ENCODE measurements around the gene RND2. TPM values are rescaled to one million over a fixed set of nuclear protein-coding genes. Genes with fewer than 3 reads are reported as not detected.

RND2 gene
- total and polyA plus RNA-seq, 9 of the 15 experiments (the other 6 are each of a cell fraction or from before 2014, with no cell fraction given): 0.15 to 1.9 (median 0.98) TPM

DNA sequence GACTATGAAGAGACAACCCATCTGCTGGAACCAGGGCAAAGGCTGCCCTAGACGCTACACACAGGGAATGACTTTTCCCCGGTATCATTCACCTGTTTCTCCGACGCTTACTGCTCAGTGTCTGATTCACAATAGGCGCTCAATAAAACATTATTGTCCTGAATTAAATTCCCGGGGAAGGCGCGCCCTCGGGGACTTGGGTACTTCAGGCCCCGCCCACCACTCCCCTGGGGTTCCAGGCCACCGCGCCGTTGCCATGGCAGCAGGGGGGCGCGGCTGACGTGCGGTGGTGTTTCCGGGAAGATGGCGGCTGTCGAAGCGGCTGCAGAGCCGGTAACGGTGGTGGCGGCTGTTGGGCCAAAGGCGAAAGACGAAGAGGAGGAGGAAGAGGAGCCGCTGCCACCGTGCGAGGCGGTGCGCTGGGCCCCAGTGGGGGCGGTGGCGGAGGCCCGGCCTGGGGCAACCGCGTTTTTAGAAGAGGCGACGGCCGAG lies 44.7 kb upstream of the RND2 start, which contains the start of gene RUNDC1 (continued):
- no peak for TF ChIP-seq GATAD2B (IDR thresholded peaks at IDR 0.05; ENCODE audit: borderline replicate concordance)
- peak; percentile 74; the same call in 1 of the 2 replicates for TF ChIP-seq ELF4 (CRISPR knock-in tag; IDR thresholded peaks at IDR 0.05)
- no peak for TF ChIP-seq MEIS2 (IDR thresholded peaks at IDR 0.05; ENCODE audit: partially characterized antibody)
- TF ChIP-seq ZC3H8 (IDR thresholded peaks at IDR 0.05): no peak
- peak; percentile 54 for TF ChIP-seq CHD1 (IDR thresholded peaks at IDR 0.05; ENCODE audit: low read length)
- TF ChIP-seq MTA2 (IDR thresholded peaks at IDR 0.05; ENCODE audit: low read depth): no peak
- no peak; a peak in 1 of 4 replicates for TF ChIP-seq NONO (IDR thresholded peaks at IDR 0.05; ENCODE audit: low read depth in 2 of 2, low read length in 1 of 2)
- TF ChIP-seq PCBP1 (IDR thresholded peaks at IDR 0.05; ENCODE audit: low read depth, low read length, poor library complexity, severe bottlenecking): no peak
- TF ChIP-seq, protein P1, sequence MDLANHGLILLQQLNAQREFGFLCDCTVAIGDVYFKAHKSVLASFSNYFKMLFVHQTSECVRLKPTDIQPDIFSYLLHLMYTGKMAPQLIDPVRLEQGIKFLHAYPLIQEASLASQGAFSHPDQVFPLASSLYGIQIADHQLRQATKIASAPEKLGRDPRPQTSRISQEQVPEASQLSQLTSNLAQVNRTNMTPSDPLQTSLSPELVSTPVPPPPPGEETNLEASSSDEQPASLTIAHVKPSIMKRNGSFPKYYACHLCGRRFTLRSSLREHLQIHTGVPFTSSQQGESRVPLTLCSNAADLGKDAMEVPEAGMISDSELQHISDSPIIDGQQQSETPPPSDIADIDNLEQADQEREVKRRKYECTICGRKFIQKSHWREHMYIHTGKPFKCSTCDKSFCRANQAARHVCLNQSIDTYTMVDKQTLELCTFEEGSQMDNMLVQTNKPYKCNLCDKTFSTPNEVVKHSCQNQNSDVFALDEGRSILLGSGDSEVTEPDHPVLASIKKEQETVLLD (IDR thresholded peaks at IDR 0.05): no peak
- TF ChIP-seq, protein P2, sequence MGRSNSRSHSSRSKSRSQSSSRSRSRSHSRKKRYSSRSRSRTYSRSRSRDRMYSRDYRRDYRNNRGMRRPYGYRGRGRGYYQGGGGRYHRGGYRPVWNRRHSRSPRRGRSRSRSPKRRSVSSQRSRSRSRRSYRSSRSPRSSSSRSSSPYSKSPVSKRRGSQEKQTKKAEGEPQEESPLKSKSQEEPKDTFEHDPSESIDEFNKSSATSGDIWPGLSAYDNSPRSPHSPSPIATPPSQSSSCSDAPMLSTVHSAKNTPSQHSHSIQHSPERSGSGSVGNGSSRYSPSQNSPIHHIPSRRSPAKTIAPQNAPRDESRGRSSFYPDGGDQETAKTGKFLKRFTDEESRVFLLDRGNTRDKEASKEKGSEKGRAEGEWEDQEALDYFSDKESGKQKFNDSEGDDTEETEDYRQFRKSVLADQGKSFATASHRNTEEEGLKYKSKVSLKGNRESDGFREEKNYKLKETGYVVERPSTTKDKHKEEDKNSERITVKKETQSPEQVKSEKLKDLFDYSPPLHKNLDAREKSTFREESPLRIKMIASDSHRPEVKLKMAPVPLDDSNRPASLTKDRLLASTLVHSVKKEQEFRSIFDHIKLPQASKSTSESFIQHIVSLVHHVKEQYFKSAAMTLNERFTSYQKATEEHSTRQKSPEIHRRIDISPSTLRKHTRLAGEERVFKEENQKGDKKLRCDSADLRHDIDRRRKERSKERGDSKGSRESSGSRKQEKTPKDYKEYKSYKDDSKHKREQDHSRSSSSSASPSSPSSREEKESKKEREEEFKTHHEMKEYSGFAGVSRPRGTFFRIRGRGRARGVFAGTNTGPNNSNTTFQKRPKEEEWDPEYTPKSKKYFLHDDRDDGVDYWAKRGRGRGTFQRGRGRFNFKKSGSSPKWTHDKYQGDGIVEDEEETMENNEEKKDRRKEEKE (IDR thresholded peaks at IDR 0.05; ENCODE audit: borderline replicate concordance in 1 of 2, control insufficient read depth in 1 of 2, low read depth in 2 of 2, low read length in 1 of 2): no peak
- TF ChIP-seq POLR2AphosphoS5 (IDR thresholded peaks at IDR 0.05; ENCODE audit: control insufficient read depth, insufficient read depth, low read depth, low read length): peak; percentile 41; the same call in 1 of the 2 replicates
- TF ChIP-seq CBX1 (IDR thresholded peaks at IDR 0.05; ENCODE audit: low read depth): 0 out of 2 replicates have a peak, but pooled peaks have one; percentile 24
- TF ChIP-seq, protein P3, sequence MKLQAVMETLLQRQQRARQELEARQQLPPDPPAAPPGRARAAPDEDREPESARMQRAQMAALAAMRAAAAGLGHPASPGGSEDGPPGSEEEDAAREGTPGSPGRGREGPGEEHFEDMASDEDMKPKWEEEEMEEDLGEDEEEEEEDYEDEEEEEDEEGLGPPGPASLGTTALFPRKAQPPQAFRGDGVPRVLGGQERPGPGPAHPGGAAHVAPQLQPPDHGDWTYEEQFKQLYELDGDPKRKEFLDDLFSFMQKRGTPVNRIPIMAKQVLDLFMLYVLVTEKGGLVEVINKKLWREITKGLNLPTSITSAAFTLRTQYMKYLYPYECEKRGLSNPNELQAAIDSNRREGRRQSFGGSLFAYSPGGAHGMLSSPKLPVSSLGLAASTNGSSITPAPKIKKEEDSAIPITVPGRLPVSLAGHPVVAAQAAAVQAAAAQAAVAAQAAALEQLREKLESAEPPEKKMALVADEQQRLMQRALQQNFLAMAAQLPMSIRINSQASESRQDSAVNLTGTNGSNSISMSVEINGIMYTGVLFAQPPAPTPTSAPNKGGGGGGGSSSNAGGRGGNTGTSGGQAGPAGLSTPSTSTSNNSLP (IDR thresholded peaks at IDR 0.05; ENCODE audit: borderline replicate concordance, low read depth, low read length): no peak
- TF ChIP-seq GABPA (tag; conservative IDR thresholded peaks at IDR 0.05; ENCODE audit: low read depth): peak; percentile 80
- TF ChIP-seq, protein P4, sequence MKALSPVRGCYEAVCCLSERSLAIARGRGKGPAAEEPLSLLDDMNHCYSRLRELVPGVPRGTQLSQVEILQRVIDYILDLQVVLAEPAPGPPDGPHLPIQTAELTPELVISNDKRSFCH (CRISPR knock-in tag; IDR thresholded peaks at IDR 0.05): no peak
- TF ChIP-seq, protein P4 (tag; IDR thresholded peaks at IDR 0.05): no peak
- TF ChIP-seq CREM (IDR thresholded peaks at IDR 0.05; ENCODE audit: low read depth): peak; percentile 85
- TF ChIP-seq, protein P5, sequence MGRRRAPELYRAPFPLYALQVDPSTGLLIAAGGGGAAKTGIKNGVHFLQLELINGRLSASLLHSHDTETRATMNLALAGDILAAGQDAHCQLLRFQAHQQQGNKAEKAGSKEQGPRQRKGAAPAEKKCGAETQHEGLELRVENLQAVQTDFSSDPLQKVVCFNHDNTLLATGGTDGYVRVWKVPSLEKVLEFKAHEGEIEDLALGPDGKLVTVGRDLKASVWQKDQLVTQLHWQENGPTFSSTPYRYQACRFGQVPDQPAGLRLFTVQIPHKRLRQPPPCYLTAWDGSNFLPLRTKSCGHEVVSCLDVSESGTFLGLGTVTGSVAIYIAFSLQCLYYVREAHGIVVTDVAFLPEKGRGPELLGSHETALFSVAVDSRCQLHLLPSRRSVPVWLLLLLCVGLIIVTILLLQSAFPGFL (CRISPR knock-in tag; IDR thresholded peaks at IDR 0.05): 0 out of 2 replicates have a peak, but pooled peaks have one; percentile 16
- TF ChIP-seq BCOR (IDR thresholded peaks at IDR 0.05): no peak
- TF ChIP-seq ZNF134 (CRISPR knock-in tag; conservative IDR thresholded peaks at IDR 0.05): no peak
- no peak for TF ChIP-seq SMARCE1 (IDR thresholded peaks at IDR 0.05)
- no peak for TF ChIP-seq ZKSCAN1 (IDR thresholded peaks at IDR 0.05; ENCODE audit: low read depth, low read length)

All from K562 (cell line).